Activated naive CD8-positive, alpha-beta T cell (primary cell): ENCODE results near the gene ASCL5.

Experiments
- H3K27ac Mint-ChIP-seq: one replicate; pipeline ENCODE4 v1.8.0; 2021; ENCODE audit warnings: mixed read lengths
- H3K27me3 Mint-ChIP-seq: one replicate; pipeline ENCODE4 v1.8.0; 2021; ENCODE audit warnings: mixed read lengths
- H3K36me3 Mint-ChIP-seq: one replicate; pipeline ENCODE4 v1.8.0; 2021; ENCODE audit warnings: mixed read lengths
- H3K4me1 Mint-ChIP-seq: one replicate; pipeline ENCODE4 v1.8.0; 2021; ENCODE audit warnings: low read depth, mixed read lengths
- H3K4me3 Mint-ChIP-seq: one replicate; pipeline ENCODE4 v1.8.0; 2021; ENCODE audit warnings: mild to moderate bottlenecking, mixed read lengths
- H3K9me3 Mint-ChIP-seq: one replicate; pipeline ENCODE4 v1.8.0; 2021; ENCODE audit warnings: low read depth, mixed read lengths

ASCL5 gene

DNA sequence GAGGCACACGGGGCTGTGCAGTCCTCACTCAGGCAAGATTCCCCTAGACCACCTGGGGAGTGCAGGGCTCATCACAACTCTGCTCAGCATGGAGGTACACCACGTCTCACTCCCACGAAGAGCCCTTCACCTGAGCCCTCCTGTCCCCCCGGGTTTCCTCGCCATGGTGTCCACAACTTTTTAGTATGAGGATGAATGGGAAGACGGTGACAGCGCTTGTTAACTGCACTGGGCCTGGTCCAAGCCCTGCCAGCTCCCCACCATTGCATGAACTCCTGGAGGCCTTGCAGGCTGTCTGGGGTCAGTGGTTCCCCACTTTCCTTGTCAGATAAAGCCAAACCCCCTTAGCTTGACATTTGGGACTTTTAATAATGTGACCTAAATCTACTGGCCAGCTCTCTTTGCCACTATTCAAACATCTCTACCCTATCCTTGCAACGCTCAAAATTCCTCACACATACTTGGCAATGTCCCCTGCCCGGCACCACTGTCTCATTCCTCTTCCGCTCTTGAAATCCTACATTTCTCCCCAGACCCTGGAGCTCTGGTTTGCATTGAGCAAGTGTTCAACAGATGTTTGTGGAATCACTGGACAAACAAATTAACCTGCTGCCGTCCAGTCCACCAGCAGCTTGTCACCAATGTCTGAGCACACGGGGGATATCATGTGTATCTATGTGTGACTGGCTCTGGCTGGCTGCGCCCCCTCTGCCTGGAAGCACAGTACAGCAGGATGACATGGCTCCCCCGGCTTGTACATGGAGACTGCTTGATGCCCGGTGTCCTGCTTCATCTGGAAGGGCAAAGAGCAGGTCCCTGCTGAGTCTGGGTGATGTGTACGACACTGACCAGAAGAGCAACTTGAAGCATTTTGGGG lies 16.1 kb upstream of the ASCL5 start:
- Mint-ChIP-seq H3K27me3 (no peaks in the 10 kb centered on the region), H3K4me3 (no peak overlapping the region), H3K4me1 (no peaks in the 10 kb centered on the region), H3K27ac (no peak overlapping the region), H3K36me3 (no peaks in the 10 kb centered on the region), H3K9me3 (no peaks in the 10 kb centered on the region)

DNA sequence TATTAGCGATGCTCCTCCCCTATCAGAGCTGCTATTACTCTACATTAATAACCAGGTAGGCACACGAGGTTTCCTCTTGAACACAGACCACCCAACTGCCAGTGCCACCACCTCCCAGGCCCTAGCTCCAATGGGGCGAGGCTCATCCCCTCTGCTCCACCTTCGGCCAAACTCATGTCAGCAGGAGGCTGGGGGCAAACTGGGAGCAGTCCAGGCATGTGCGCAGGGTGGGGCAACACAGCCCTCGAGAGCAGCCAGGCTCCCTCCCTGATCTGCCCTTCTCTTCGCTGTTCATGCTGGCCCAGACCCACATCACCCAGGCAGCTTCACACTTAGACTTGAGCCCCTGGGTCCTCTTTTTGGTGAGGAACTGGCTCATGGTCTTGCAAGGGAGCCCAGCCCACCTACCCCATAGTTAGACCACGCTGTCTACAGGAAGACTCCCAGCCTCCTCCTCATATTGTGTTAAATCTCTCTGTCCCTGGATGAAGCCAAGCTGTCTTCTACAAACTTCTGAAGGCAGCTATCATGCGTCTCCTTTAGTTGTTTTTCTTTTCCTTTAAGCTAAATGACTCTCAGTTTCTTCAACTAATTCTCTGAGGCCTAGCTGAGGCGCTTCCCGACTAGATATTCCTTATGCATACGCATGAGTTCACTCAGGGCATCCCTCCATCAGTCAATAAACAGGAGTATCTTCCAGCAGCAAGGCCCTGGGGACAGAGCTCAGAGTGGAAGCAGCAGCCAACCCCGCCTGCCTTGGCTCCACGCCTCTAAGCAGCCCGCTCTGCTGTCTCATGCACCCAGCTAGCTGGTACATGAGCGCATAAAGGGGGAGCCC lies 15.2 kb upstream of the ASCL5 start:
- no peaks in the 10 kb centered on the region for H3K9me3 Mint-ChIP-seq
- no peaks in the 10 kb centered on the region for H3K27me3 Mint-ChIP-seq
- H3K36me3 Mint-ChIP-seq = no peaks in the 10 kb centered on the region
- no peak overlapping the region for H3K4me3 Mint-ChIP-seq
- no peak overlapping the region for H3K27ac Mint-ChIP-seq
- H3K4me1 Mint-ChIP-seq = no peaks in the 10 kb centered on the region

DNA sequence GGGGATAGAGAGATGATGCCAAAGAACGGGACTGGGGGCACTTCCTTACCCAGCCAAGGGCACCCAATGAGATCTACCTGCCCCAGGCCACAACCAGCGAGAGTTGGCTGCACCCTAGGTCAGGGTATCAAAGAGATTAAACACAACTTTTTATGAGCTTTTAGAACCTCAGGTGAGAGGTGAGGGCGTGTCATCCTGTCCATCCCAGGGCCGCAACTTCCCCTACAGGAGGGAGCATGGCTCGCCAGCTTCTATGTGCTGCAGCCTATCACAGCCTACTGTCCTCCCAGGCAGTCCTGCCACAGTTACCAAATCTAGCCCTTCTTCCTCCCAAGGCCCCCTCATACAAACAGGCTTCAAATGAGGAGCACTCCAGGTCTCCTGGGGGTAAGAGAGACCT lies 14.4 kb upstream of the ASCL5 start:
- H3K27me3 Mint-ChIP-seq = no peaks in the 10 kb centered on the region
- H3K27ac Mint-ChIP-seq = no peak overlapping the region
- no peaks in the 10 kb centered on the region for H3K36me3 Mint-ChIP-seq
- H3K9me3 Mint-ChIP-seq = no peaks in the 10 kb centered on the region
- no peak overlapping the region for H3K4me3 Mint-ChIP-seq
- H3K4me1 Mint-ChIP-seq = no peaks in the 10 kb centered on the region

DNA sequence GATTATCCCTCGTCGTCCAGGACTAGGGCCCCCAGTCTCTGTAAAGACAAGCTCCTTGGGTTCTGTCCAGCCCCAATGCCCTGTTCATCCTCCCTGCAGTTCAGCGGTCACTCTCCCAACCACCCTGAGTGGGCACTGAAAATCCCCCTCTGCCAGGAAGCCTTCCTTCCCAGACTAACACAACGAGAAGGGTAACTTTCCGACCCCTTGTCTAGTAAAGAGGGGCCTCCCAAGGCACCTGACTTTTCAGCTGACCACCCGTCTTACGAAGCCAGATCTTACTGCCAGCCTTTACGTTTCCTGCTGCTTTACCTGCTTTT lies 13.9 kb upstream of the ASCL5 start:
- Mint-ChIP-seq H3K4me1 (no peaks in the 10 kb centered on the region), H3K36me3 (no peaks in the 10 kb centered on the region), H3K27me3 (no peaks in the 10 kb centered on the region), H3K4me3 (no peak overlapping the region), H3K27ac (no peak overlapping the region), H3K9me3 (no peaks in the 10 kb centered on the region)

DNA sequence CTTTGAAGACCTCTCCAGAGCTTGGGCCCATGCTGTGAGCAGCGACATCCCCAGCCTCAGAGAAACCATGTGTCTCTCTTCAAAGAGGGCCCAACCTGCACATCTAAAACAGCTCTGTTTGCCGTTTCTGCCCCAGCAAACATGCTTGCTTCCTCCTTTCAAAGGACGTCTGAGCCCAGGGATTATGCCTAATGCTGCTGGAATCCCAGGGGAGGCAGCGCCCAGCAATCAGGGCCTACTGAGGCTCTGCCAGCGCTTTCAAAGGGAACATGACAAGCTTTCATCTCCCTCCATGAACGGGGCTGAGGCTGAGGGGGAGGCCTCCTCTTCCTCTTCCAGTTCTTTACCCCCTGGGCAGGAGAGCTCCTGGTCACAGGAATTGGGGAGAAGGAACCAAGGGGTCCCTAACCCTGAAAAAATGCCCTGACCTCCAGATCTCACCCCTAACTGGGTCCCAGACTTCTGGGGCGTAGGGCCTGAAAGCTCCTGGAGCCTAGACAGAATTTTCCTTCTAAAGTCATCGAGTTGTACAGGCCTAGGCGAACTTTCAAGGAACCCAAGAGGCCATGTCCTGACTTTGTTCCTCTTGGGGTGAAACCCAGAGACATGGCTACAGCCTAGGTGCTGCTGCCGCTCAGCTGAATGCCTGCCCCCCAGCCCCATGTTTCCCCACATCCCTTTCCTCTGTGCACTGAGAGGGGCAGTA lies 13.4 kb upstream of the ASCL5 start:
- H3K4me3 Mint-ChIP-seq = no peak overlapping the region
- H3K4me1 Mint-ChIP-seq = no peaks in the 10 kb centered on the region
- no peak overlapping the region for H3K27ac Mint-ChIP-seq
- no peaks in the 10 kb centered on the region for H3K27me3 Mint-ChIP-seq
- H3K36me3 Mint-ChIP-seq = no peaks in the 10 kb centered on the region
- H3K9me3 Mint-ChIP-seq = no peaks in the 10 kb centered on the region

DNA sequence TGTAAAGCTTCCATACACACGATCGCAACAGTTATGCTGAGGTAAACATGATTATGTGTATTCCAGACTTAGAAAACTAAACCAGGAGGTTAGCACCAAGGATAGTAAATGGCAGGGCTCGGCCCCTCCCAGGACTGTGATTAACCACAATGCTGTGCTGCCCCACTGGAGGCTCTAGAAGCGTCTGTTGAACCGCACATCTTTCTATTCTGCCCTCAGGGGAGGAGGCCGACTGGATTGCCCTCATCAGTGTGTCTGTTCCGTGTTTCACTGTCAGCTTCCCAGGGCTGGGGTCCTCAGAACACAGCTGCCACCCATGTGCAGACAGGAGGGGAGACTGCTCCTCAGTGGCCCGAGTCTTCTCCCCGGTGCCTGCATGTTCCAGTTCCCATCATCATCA lies 12.8 kb upstream of the ASCL5 start:
- Mint-ChIP-seq H3K27me3 (no peaks in the 10 kb centered on the region), H3K36me3 (peaks cover 2% of the 10 kb centered on the region), H3K4me1 (no peaks in the 10 kb centered on the region), H3K27ac (no peak overlapping the region), H3K4me3 (no peak overlapping the region), H3K9me3 (no peaks in the 10 kb centered on the region)

DNA sequence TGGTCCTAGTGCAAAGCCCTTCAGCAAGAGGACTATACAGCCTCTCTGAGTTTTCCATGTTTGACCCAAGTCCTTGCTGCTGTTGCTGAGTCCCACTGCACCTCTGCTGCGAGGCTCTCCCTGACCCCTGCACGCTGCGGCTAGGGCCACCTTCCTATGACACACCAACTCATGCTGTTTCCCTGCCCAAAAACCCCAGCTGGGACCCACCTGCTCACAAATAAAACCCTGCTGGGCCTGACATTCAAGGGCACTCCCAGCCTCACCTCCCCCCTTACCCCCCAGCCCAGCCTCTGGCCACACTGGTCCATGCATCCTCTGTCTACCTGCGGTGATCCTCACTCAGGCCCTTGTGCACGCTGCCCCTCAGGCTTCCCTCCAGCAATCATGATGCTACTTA lies 12.3 kb upstream of the ASCL5 start:
- H3K36me3 Mint-ChIP-seq = peaks cover 2% of the 10 kb centered on the region
- no peaks in the 10 kb centered on the region for H3K4me1 Mint-ChIP-seq
- no peaks in the 10 kb centered on the region for H3K27me3 Mint-ChIP-seq
- H3K27ac Mint-ChIP-seq = no peak overlapping the region
- H3K9me3 Mint-ChIP-seq = no peaks in the 10 kb centered on the region
- no peak overlapping the region for H3K4me3 Mint-ChIP-seq

DNA sequence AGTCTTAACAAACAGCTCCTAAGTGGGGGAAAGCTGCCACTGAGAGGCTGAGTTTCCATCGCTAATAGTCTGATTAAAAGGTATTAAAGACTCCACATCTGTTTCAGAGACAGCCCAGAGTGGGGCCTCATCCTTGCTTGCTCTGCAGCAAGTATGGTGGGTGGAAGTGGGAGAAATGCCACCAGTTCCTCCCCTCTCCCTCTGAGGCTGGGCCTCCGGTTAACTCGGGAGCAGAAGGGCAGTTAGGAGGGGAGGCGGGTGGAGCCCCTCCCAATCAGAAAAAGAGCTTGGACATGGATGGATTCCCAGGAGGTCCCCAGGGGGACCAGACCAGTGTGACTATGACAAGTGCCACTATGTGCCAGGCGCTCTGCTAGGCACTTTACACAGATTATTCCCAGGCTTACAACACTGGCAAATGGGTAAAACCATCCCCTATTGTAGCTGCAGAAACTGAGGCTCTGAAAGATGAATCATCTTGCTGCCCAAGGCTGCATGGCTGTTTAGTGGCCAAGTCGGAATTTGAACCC lies 11.4 kb upstream of the ASCL5 start:
- Mint-ChIP-seq H3K4me1 (no peaks in the 10 kb centered on the region), H3K27ac (no peak overlapping the region), H3K4me3 (no peak overlapping the region), H3K27me3 (no peaks in the 10 kb centered on the region), H3K9me3 (no peaks in the 10 kb centered on the region), H3K36me3 (peaks cover 2% of the 10 kb centered on the region)

DNA sequence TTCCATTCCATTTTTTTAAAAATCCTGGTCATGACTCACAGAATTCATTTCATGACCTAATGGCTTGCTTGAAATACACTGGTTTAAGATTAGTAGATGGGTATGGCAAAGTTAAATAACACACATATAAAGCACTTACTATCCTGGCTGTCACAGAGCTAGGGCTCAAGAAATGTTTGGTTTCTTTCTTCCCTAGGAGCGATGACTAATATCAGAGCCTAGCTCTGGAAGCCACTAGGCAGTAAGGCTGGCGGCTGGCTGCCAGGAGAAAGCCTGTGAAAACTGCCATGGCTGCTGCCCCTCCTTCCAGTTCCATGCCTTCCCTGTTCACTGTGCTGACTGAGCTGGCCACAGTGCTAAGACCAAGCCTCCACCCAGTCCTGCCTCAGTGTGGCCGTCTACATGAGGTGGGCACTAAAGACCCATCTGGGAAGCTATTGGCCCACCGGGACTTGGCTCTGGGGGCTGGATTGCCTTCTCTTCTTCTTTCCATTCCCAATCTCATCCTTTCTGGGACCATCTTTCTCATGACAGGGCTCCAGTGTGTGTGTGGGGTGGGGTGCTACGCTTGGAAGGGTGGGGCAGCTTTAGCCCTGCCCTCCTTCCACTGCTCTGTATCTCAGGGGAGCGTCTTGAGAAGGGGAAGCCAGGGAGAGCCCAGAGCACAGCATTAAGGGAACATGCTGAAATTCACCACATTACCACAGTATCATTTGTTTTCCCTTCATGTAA lies 10.8 kb upstream of the ASCL5 start:
- Mint-ChIP-seq H3K4me3 (no peak overlapping the region), H3K27ac (no peak overlapping the region), H3K27me3 (no peaks in the 10 kb centered on the region), H3K4me1 (no peaks in the 10 kb centered on the region), H3K36me3 (peaks cover 4% of the 10 kb centered on the region), H3K9me3 (no peaks in the 10 kb centered on the region)

DNA sequence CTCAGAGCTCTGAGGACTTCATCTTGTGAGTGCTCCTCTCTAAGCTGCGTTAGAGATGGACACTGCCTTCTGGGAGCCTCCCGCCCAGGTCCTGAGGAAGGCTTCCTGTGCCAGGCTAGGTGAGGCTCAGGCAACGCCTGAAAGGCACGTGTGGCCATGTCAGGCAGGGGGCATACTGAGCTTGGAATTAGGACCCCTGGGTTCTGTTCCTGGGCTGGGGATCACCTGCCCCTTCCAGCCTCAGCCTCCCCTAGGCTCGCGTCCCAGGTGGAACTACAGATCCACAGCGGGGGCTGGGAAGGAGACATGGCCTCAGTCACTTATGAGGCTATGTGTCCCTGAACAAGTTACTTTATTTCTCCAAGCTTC lies 10.0 kb upstream of the ASCL5 start:
- Mint-ChIP-seq H3K27me3 (no peaks in the 10 kb centered on the region), H3K9me3 (no peaks in the 10 kb centered on the region), H3K36me3 (peaks cover 5% of the 10 kb centered on the region), H3K4me1 (no peaks in the 10 kb centered on the region), H3K4me3 (no peak overlapping the region), H3K27ac (no peak overlapping the region)

DNA sequence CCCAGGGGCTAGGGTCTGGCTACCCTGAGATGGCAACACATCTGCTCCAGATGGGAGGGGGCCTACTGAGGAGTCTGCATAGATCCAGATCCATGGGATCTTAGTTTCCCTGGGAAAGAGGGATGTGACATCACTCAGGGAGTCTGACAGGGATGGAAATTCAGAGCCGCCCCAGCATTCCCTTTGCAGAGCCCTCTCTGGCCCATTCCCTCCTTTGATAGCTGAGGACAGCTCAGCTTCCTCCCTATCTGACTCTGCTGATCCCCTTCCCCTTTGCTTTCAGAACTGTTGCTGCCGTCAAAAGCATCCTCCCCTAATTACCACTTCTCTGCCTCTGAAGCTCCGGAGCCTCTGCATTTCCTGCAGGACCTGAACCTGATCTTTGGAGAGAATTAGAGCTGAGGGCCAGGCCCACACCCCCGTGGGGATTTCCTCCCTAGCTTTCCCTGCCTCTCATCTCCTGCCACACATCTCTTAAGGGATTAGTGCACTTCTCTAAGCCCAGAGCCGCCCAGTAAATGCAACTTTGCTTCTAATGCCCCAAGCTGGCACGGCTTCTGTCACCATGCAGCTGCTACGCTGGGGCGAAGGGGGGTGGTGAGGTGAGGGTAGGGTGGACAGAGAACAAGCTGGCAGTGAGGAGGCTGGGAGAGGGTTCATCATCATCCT lies 9.5 kb upstream of the ASCL5 start:
- no peaks in the 10 kb centered on the region for H3K4me1 Mint-ChIP-seq
- peaks cover 5% of the 10 kb centered on the region for H3K36me3 Mint-ChIP-seq
- H3K9me3 Mint-ChIP-seq = no peaks in the 10 kb centered on the region
- no peak overlapping the region for H3K4me3 Mint-ChIP-seq
- no peaks in the 10 kb centered on the region for H3K27me3 Mint-ChIP-seq
- no peak overlapping the region for H3K27ac Mint-ChIP-seq

DNA sequence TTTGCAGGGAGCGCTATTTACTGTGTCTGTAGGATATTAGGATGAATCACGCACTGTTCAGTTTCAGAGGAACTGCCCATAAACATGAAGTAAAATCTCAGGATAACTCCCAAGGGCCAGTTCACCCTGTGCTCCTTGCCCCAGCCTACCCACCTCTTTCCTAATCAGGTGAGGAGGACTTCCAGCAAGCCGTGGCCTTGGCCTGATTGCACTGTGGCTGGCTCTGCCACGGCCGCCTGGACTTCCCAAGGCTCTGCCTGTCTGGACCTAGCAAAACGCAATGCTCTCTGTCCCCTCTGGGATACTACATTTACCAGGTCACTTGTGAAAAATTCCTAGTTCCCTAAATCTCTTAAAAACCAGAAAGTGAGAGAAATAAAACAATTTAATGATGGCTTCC lies 7.4 kb upstream of the ASCL5 start:
- H3K4me1 Mint-ChIP-seq = no peaks in the 10 kb centered on the region
- H3K9me3 Mint-ChIP-seq = no peaks in the 10 kb centered on the region
- no peaks in the 10 kb centered on the region for H3K27me3 Mint-ChIP-seq
- peaks cover 5% of the 10 kb centered on the region for H3K36me3 Mint-ChIP-seq
- no peak overlapping the region for H3K27ac Mint-ChIP-seq
- H3K4me3 Mint-ChIP-seq = no peak overlapping the region

DNA sequence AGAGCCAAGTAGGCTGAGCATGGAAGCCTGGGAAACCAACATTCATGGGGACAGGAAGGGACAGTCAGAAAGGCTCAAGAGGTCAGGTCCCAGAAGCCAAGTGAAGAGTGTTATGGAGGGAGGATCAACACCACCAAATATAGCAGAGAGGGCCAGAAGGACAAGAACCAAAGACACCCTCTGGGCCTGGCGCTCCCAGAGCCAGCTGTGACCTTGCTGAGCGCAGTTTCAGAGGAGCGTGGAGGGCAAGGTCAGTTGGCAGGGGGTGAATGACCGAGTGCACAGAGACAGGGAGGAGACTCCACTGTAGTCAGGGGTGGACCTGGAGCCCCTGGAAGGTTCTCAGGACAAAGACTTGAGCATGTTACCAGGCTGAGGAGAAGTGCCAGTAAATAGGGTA lies 4.4 kb upstream of the ASCL5 start:
- H3K4me3 Mint-ChIP-seq = no peak overlapping the region
- H3K9me3 Mint-ChIP-seq = no peaks in the 10 kb centered on the region
- no peak overlapping the region for H3K27ac Mint-ChIP-seq
- H3K4me1 Mint-ChIP-seq = no peaks in the 10 kb centered on the region
- H3K36me3 Mint-ChIP-seq = peaks cover 5% of the 10 kb centered on the region
- peaks cover 3% of the 10 kb centered on the region for H3K27me3 Mint-ChIP-seq

DNA sequence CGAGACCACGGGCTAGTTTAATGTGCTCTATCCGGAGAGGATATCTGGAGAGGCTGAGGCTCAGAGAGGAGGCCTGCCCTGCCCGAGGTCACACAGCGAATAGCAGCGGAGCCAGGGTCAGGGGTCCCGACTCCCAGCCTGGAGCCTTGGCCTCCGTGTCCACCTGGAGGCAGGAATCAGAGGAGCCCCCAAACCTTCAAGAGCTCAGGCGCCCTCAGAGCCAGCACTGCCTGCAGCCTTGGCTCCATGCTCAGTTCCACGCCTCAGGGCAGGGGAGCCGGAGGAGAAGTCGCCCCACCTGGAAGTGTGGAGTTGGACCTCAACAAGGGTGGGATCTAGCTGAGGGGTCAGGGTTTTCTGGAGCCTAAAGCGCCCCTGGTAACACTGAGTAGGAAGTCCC lies 2.0 kb upstream of the ASCL5 start:
- no peaks in the 10 kb centered on the region for H3K9me3 Mint-ChIP-seq
- no peak overlapping the region for H3K4me3 Mint-ChIP-seq
- H3K36me3 Mint-ChIP-seq = peaks cover 3% of the 10 kb centered on the region
- no peak overlapping the region for H3K27ac Mint-ChIP-seq
- H3K4me1 Mint-ChIP-seq = no peaks in the 10 kb centered on the region
- peaks cover 11% of the 10 kb centered on the region for H3K27me3 Mint-ChIP-seq
